DND-41 (cell line): Measurements from ENCODE around the gene SYNDIG1.

Source experiments
- ATAC-seq: fragments of 200-7000 bp; cut with Tn5 transposase; 3 replicates; pipeline ENCODE4 v1.9.1; 2021; ENCODE audit warnings: low read depth; ENCODE audit not compliant: insufficient read depth
- DNase-seq: peaks from one replicate; pipeline ENCODE4 v3.0.0-alpha.2; 2020
- H2AFZ ChIP-seq: 2 replicates; pipeline ENCODE4 v1.6.0; 2012; ENCODE audit warnings: low read depth, low read length
- H3K27ac ChIP-seq: 2 replicates; pipeline ENCODE4 v1.5.1; 2012; ENCODE audit warnings: low read length, inconsistent platforms
- H3K27me3 ChIP-seq: fragments of 200-600 bp; sonication (generic); 2 replicates; pipeline ENCODE4 v1.6.0; 2012; ENCODE audit warnings: low read length, mild to moderate bottlenecking, inconsistent platforms; ENCODE audit not compliant: insufficient read depth, poor library complexity
- H3K36me3 ChIP-seq: 2 replicates; pipeline ENCODE4 v1.5.1; 2012; ENCODE audit warnings: low read length, inconsistent platforms; ENCODE audit not compliant: insufficient read depth
- H3K4me1 ChIP-seq: 2 replicates; pipeline ENCODE4 v1.5.1; 2012; ENCODE audit warnings: mild to moderate bottlenecking, low read length; ENCODE audit not compliant: insufficient read depth
- H3K4me2 ChIP-seq: 2 replicates; pipeline ENCODE4 v1.6.0; 2012; ENCODE audit warnings: mild to moderate bottlenecking, moderate library complexity, low read length, inconsistent platforms; ENCODE audit not compliant: insufficient read depth
- H3K4me3 ChIP-seq, 2 experiments: fragments of 200-600 bp in 1 of 2; shearing (Covaris generic) in 1 of 2; 2 replicates each; pipeline ENCODE4 v1.5.1; 2012 to 2016; ENCODE audit warnings: inconsistent platforms in 2 of 2, low read length in 2 of 2, mild to moderate bottlenecking in 2 of 2, low read depth in 1 of 2, moderate library complexity in 1 of 2
- H3K79me2 ChIP-seq: 2 replicates; pipeline ENCODE4 v1.6.0; 2012; ENCODE audit warnings: low read length, inconsistent platforms; ENCODE audit not compliant: insufficient read depth
- H3K9ac ChIP-seq: 2 replicates; pipeline ENCODE4 v1.6.0; 2012; ENCODE audit warnings: low read depth, mild to moderate bottlenecking, inconsistent platforms, low read length, moderate library complexity
- H3K9me3 ChIP-seq: 2 replicates; pipeline ENCODE4 v1.5.1; 2012; ENCODE audit warnings: low read length, moderate library complexity, mild to moderate bottlenecking, inconsistent platforms; ENCODE audit not compliant: insufficient read depth, severe bottlenecking
- H4K20me1 ChIP-seq: 2 replicates; pipeline ENCODE4 v1.6.0; 2012; ENCODE audit warnings: low read length; ENCODE audit not compliant: insufficient read depth
- CTCF ChIP-seq: IDR thresholded peaks from 2 replicates; pipeline ENCODE4 v1.5.1; 2012; ENCODE audit warnings: borderline replicate concordance, low read length, moderate library complexity, mild to moderate bottlenecking; ENCODE audit not compliant: poor library complexity, severe bottlenecking; ENCODE audit errors: extremely low read depth
- EZH2 ChIP-seq: IDR thresholded peaks from 3 replicates; pipeline ENCODE4 v1.6.1; 2012; ENCODE audit warnings: borderline replicate concordance, low read depth, mild to moderate bottlenecking, moderate library complexity, low read length, inconsistent platforms; ENCODE audit not compliant: severe bottlenecking

SYNDIG1 gene

GRCh38 chr20:24661255-24661654 lies 191.8 kb downstream of the SYNDIG1 start:
- no peaks in the 10 kb centered on the region for H3K9me3 ChIP-seq
- H3K4me3 ChIP-seq = no peak overlapping the region
- no peaks in the 10 kb centered on the region for H3K36me3 ChIP-seq
- H3K27ac ChIP-seq = no peak overlapping the region
- H4K20me1 ChIP-seq = no peaks in the 10 kb centered on the region
- H3K79me2 ChIP-seq = no peaks in the 10 kb centered on the region
- H3K4me1 ChIP-seq = no peaks in the 10 kb centered on the region
- H3K27me3 ChIP-seq = no peaks in the 10 kb centered on the region
- no peak overlapping the region for H3K9ac ChIP-seq
- no peak for DNase-seq
- TF ChIP-seq CTCF (no peak), EZH2 (no peak)
- ATAC-seq = no peak
- H3K4me2 ChIP-seq = no peak overlapping the region
- no peak overlapping the region for H2AFZ ChIP-seq

- H3K27ac ChIP-seq = no peak overlapping the region
- no peaks in the 10 kb centered on the region for H3K79me2 ChIP-seq
- no peak for ATAC-seq
- DNase-seq = no peak
- H2AFZ ChIP-seq = no peak overlapping the region
- no peaks in the 10 kb centered on the region for H3K27me3 ChIP-seq
- H3K4me1 ChIP-seq = no peaks in the 10 kb centered on the region
- no peaks in the 10 kb centered on the region for H4K20me1 ChIP-seq
- TF ChIP-seq CTCF = no peak
- no peak for TF ChIP-seq EZH2
- H3K4me3 ChIP-seq = no peak overlapping the region
- H3K9me3 ChIP-seq = no peaks in the 10 kb centered on the region
- no peak overlapping the region for H3K4me2 ChIP-seq
- H3K9ac ChIP-seq = no peak overlapping the region
- no peaks in the 10 kb centered on the region for H3K36me3 ChIP-seq
Measured at GRCh38 chr20:24662322-24662721, 192.9 kb downstream of the SYNDIG1 start.

- no peaks in the 10 kb centered on the region for H3K27me3 ChIP-seq
- H2AFZ ChIP-seq = no peak overlapping the region
- no peak for DNase-seq
Measured at GRCh38 chr20:24662752-24663365, 193.4 kb downstream of the SYNDIG1 start.

More at GRCh38 chr20:24662752-24663365, 193.4 kb downstream of the SYNDIG1 start:
- no peaks in the 10 kb centered on the region for H3K4me1 ChIP-seq
- no peak overlapping the region for H3K4me2 ChIP-seq
- no peaks in the 10 kb centered on the region for H3K79me2 ChIP-seq
- no peaks in the 10 kb centered on the region for H3K9me3 ChIP-seq
- no peak overlapping the region for H3K4me3 ChIP-seq
- no peaks in the 10 kb centered on the region for H3K36me3 ChIP-seq
- no peak overlapping the region for H3K9ac ChIP-seq
- no peaks in the 10 kb centered on the region for H4K20me1 ChIP-seq
- no peak for ATAC-seq
- TF ChIP-seq CTCF (no peak), EZH2 (no peak)
- H3K27ac ChIP-seq = no peak overlapping the region
